HG03354 (cell line): ENCODE measurements around the gene DYRK1A.

Experiments
- ATAC-seq: cut with Tn5 transposase; IDR thresholded peaks from one replicate; pipeline ENCODE4 v1.9.1; 2021; ENCODE audit warnings: mild to moderate bottlenecking; ENCODE audit not compliant: unreplicated experiment, poor library complexity, severe bottlenecking

DYRK1A gene

GRCh38 chr21:37467082-37467481 lies 100.5 kb downstream of the DYRK1A start:
- ATAC-seq: no peak

DNA sequence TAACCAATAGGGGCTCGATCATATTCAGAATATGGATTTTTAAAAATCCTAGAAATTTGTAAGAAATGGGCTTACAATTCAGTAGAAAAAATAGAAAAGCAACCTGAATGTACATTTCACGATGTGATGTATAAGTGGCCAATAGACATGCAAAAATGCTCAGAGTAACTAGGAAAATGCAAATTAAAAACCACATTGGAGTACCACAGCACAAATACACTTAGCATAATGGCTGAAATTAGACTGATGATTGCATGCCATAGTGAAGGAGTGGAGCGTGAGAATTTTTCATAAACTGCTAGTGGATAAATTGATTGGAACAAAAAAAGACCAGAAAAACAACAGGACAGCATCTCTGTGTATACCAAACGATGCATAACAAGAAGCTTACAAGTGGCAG lies 102.3 kb downstream of the DYRK1A start:
- no peak for ATAC-seq

DNA sequence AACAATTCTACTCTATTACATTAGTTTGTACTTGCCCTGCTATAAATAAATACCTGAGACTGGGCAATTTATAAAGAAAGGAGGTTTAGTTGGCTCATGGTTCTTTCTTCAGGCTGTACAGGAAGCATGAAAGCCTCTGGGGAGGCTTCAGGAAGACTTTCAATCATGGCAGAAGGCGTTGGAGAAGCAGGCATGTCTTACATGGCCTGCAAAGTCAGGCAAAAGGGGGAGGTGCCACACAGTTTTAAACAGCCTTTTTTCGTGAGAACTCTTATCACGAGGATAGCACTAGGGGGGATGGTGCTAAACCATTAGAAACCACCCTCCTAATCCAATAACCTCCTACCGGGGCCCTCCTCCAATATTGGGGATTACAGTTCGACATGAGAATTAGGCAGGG lies 102.9 kb downstream of the DYRK1A start:
- ATAC-seq: no peak

- ATAC-seq: no peak
Observed at GRCh38 chr21:37472581-37472980, 106.0 kb downstream of the DYRK1A start.

GRCh38 chr21:37473491-37473890 lies 106.9 kb downstream of the DYRK1A start:
- ATAC-seq: no peak

GRCh38 chr21:37474342-37474741 lies 107.8 kb downstream of the DYRK1A start:
- ATAC-seq: no peak

- no peak for ATAC-seq
Observed at GRCh38 chr21:37475186-37475868, 108.8 kb downstream of the DYRK1A start.

DNA sequence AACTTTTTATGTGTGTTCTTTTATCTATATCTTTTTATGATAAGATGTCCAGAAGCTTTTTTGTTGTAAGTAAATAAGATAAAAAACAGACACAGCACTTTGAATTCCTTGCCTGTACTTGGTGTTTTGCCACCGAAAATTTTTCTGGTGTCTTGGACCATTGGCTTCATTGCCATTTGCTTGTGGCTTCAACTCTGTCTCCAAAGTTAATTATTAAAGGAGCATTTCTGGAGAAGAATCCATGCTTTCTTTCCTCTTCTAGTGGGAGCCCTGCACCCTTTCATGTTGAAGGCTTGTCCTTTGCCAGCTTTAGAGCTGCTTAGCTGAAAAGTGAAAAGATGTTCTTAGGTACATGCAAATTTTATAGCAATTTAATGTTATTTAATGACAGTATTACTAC lies 112.2 kb downstream of the DYRK1A start:
- ATAC-seq: no peak

GRCh38 chr21:37483776-37484175 lies 117.2 kb downstream of the DYRK1A start:
- no peak for ATAC-seq

- ATAC-seq: no peak
Observed at GRCh38 chr21:37484535-37485474, 118.2 kb downstream of the DYRK1A start.

- no peak for ATAC-seq
Observed at GRCh38 chr21:37489553-37489952, 123.0 kb downstream of the DYRK1A start.

DNA sequence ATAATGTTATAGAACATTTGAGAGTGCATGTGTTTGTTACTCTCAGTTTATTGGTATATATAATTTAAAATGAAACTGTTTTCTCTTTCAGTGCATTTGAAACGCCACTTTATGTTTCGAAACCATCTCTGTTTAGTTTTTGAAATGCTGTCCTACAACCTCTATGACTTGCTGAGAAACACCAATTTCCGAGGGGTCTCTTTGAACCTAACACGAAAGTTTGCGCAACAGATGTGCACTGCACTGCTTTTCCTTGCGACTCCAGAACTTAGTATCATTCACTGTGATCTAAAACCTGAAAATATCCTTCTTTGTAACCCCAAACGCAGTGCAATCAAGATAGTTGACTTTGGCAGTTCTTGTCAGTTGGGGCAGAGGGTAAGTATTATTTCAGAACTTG lies 123.5 kb downstream of the DYRK1A start:
- ATAC-seq: no peak

- ATAC-seq: no peak
Observed at GRCh38 chr21:37496972-37497371, 130.4 kb downstream of the DYRK1A start.

GRCh38 chr21:37498664-37499063 lies 132.1 kb downstream of the DYRK1A start:
- no peak for ATAC-seq

GRCh38 chr21:37502947-37503346 lies 136.4 kb downstream of the DYRK1A start:
- ATAC-seq: no peak

DNA sequence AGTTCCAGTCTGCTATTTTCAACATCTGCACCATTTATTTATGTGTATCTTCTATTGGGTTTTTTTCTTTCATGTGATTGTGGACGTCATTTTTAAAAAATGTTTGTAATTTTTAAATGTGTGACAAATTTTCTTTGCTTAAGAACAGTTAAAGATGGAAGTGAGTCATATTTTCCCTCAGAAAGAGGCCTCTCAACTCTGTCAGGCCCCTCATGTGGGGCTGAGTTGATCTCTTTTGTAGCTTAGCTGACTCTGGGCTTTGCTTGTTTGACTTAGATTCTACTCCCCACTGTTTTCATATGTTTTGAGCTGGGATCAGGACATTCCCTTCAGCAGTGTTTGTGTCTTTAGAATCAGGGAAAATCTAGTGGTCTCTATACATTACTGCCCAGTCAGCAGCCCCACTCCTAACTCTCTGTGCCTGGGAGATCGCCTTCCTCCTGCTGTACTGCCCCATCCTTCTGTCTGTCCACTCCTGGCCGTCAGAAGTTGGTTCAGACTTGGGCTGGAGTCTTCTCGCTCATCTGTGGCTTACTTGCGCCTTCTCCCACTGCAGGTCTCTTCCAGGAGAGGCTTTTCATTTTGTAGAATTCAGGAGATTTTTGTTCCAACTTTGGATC lies 137.4 kb downstream of the DYRK1A start:
- no peak for ATAC-seq

- no peak for ATAC-seq
Observed at GRCh38 chr21:37505963-37506362, 139.4 kb downstream of the DYRK1A start.

DNA sequence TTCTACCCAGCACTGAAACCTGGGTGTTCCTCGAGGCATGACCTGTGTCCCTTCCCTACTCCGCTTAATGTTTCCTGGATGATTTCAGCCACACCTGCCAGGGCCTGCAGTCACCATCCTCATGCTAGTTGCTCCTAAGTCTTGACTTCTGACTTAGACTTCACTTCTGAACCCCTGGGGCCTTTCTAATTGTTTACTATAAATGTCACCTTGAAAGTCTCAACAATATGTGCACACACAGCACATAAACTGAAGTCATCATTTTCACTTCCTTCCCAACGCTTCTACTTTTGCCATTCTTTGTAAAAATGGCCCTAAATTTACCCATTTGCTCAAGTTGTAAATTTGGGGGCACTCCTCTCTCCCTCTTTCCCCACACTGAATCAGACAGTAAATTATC lies 141.1 kb downstream of the DYRK1A start:
- no peak for ATAC-seq

- no peak for ATAC-seq
Observed at GRCh38 chr21:37508341-37508740, 141.8 kb downstream of the DYRK1A start.

- ATAC-seq: no peak
Observed at GRCh38 chr21:37509802-37510393, 143.3 kb downstream of the DYRK1A start.
